ENCODE measurements around the gene RAB3C. TPM values are rescaled to one million over a fixed set of nuclear protein-coding genes. Genes with fewer than 3 reads are reported as not detected.

The RAB3C gene
- polyA plus RNA-seq, 1 donor (not counting 4 experiments of a cell fraction or from before 2014, with no cell fraction given), result not detected

DNA sequence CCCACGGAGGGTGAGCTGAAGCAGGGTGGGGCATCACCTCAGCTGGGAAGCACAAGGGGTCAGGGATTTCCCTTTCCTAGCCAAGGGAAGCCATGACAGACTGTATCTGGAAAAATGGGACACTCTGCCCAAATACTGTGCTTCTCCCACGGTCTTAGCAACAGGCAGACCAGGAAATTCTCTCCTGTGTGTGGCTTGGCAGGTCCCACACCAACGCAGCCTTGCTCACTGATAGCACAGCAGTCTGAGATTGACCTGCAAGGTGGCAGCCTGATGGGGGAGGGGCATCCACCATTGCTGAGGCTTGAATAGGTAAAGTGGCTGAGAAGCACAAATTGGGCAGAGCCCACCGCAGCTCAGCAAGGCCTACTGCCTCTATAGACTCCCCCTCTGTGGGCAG lies 23.2 kb downstream of the RAB3C start:
- dilution Hi-C loops (cut with MboI; ENCODE audit: extremely low pct_ligation_motif_present, low sequenced_read_pairs), result no loop called here

DNA sequence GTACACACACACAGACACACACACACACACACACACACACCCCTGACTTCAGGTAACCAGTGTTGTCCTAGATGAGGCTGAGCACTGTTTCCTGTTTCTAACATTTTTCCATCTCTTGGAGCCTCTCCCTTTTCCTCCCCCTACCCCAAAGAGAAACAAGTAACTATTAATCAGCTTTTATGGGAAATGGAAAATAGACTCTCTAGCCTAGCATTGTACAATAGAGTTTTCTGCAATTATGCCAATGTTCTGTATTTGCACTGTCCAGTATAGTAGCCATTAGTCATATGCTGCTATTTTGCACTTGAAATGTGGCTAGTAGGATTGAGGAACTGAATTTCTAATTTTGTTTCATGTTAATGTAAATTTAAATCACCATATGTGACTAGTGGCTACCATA lies 33.1 kb downstream of the RAB3C start:
- dilution Hi-C loops (cut with MboI; ENCODE audit: extremely low pct_ligation_motif_present, low sequenced_read_pairs), result no loop called here
- Histone ChIP-seq H3K4me3 (ENCODE audit: control insufficient read depth in 2 of 3, extremely low read depth in 1 of 3, insufficient read depth in 2 of 3, low read depth in 1 of 3, low read length in 3 of 3) (no peak overlapping the region), H3K4me2 (ENCODE audit: control insufficient read depth, extremely low read depth, insufficient read depth, low read depth, low read length) (no peak overlapping the region), H2AFZ (ENCODE audit: control insufficient read depth, low read length) (no peak overlapping the region), H3K9ac (ENCODE audit: control insufficient read depth, extremely low read depth, insufficient read depth, low read length) (no peak overlapping the region), H3K27me3 (ENCODE audit: control insufficient read depth, extremely low read depth, insufficient read depth, low read length) (no peaks in the 10 kb centered on the region), H4K20me1 (ENCODE audit: control insufficient read depth, extremely low read depth, insufficient read depth, low read length) (no peaks in the 10 kb centered on the region), H3K9me1 (ENCODE audit: control insufficient read depth, extremely low read depth, insufficient read depth, low read length) (no peaks in the 10 kb centered on the region), H3K79me2 (ENCODE audit: control insufficient read depth, insufficient read depth, low read length) (no peaks in the 10 kb centered on the region), H3K9me3 (ENCODE audit: control insufficient read depth, low read depth, low read length) (no peaks in the 10 kb centered on the region), H3K4me1 (ENCODE audit: control insufficient read depth, extremely low read depth, insufficient read depth, low read length) (no peaks in the 10 kb centered on the region), H3K36me3 (ENCODE audit: control insufficient read depth in 2 of 2, extremely low read depth in 1 of 2, insufficient read depth in 2 of 2, low read length in 2 of 2) (no peaks in the 10 kb centered on the region), H3K27ac (ENCODE audit: control insufficient read depth, insufficient read depth, low read length) (no peak overlapping the region)
- no peak for DNase-seq (ENCODE audit: low read depth, low spot score)
- TF ChIP-seq, protein P1, sequence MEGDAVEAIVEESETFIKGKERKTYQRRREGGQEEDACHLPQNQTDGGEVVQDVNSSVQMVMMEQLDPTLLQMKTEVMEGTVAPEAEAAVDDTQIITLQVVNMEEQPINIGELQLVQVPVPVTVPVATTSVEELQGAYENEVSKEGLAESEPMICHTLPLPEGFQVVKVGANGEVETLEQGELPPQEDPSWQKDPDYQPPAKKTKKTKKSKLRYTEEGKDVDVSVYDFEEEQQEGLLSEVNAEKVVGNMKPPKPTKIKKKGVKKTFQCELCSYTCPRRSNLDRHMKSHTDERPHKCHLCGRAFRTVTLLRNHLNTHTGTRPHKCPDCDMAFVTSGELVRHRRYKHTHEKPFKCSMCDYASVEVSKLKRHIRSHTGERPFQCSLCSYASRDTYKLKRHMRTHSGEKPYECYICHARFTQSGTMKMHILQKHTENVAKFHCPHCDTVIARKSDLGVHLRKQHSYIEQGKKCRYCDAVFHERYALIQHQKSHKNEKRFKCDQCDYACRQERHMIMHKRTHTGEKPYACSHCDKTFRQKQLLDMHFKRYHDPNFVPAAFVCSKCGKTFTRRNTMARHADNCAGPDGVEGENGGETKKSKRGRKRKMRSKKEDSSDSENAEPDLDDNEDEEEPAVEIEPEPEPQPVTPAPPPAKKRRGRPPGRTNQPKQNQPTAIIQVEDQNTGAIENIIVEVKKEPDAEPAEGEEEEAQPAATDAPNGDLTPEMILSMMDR (optimal IDR thresholded peaks at IDR 0.05 in 1 of 3, IDR thresholded peaks at IDR 0.05 in 1 of 3, conservative IDR thresholded peaks at IDR 0.05 in 1 of 3; ENCODE audit: extremely low read depth in 1 of 3, insufficient read depth in 2 of 3, low read length in 3 of 3), result no peak
- no peak for TF ChIP-seq EZH2 (IDR thresholded peaks at IDR 0.05; ENCODE audit: low read length)
- no peak for FAIRE-seq

More for the DNA sequence above, 23.2 kb downstream of the RAB3C start:
- DNase-seq (ENCODE audit: low read depth, low spot score) (no peak), FAIRE-seq (no peak)
- Histone ChIP-seq H3K27ac (ENCODE audit: control insufficient read depth, insufficient read depth, low read length) (no peak overlapping the region), H3K27me3 (ENCODE audit: control insufficient read depth, extremely low read depth, insufficient read depth, low read length) (no peaks in the 10 kb centered on the region), H3K4me1 (ENCODE audit: control insufficient read depth, extremely low read depth, insufficient read depth, low read length) (no peaks in the 10 kb centered on the region), H3K4me2 (ENCODE audit: control insufficient read depth, extremely low read depth, insufficient read depth, low read depth, low read length) (no peak overlapping the region), H4K20me1 (ENCODE audit: control insufficient read depth, extremely low read depth, insufficient read depth, low read length) (no peaks in the 10 kb centered on the region), H3K79me2 (ENCODE audit: control insufficient read depth, insufficient read depth, low read length) (no peaks in the 10 kb centered on the region), H3K4me3 (ENCODE audit: control insufficient read depth in 2 of 3, extremely low read depth in 1 of 3, insufficient read depth in 2 of 3, low read depth in 1 of 3, low read length in 3 of 3) (no peak overlapping the region), H3K9me3 (ENCODE audit: control insufficient read depth, low read depth, low read length) (no peaks in the 10 kb centered on the region), H3K36me3 (ENCODE audit: control insufficient read depth in 2 of 2, extremely low read depth in 1 of 2, insufficient read depth in 2 of 2, low read length in 2 of 2) (no peaks in the 10 kb centered on the region), H3K9ac (ENCODE audit: control insufficient read depth, extremely low read depth, insufficient read depth, low read length) (no peak overlapping the region), H2AFZ (ENCODE audit: control insufficient read depth, low read length) (no peak overlapping the region), H3K9me1 (ENCODE audit: control insufficient read depth, extremely low read depth, insufficient read depth, low read length) (no peaks in the 10 kb centered on the region)
- TF ChIP-seq, protein P1 (optimal IDR thresholded peaks at IDR 0.05 in 1 of 3, IDR thresholded peaks at IDR 0.05 in 1 of 3, conservative IDR thresholded peaks at IDR 0.05 in 1 of 3; ENCODE audit: extremely low read depth in 1 of 3, insufficient read depth in 2 of 3, low read length in 3 of 3), result no peak
- TF ChIP-seq EZH2 (IDR thresholded peaks at IDR 0.05; ENCODE audit: low read length), result no peak
